T47D (cell line): ENCODE data around the gene RNF157.
A peak's percentile ranks its signal among the peaks of the same experiment; 100 is the strongest.

Experiments
- DNase-seq, 2 experiments: peaks; one replicate each; pipeline versions ENCODE4 v3.0.0 to v3.0.0-alpha.2; 2011 to 2012; ENCODE audit warnings: low read depth in 1 of 2, low spot score in 1 of 2
- JUND ChIP-seq: IDR thresholded peaks from 2 replicates; pipeline ENCODE4 v1.6.1; 2012; ENCODE audit warnings: low read depth
- in situ Hi-C: cut with HindIII; loops from 2 replicates; pipeline ENCODE4 v1.10.0; 2016; ENCODE audit warnings: low sequenced_read_pairs, low pct_unique_long_range_greater_than_20kb

Gene RNF157

GRCh38 chr17:76104896-76105231 is 135.4 kb downstream of the RNF157 start:
- in situ Hi-C loops: no loop called here
- TF ChIP-seq JUND: no peak
- no peak for DNase-seq

DNA sequence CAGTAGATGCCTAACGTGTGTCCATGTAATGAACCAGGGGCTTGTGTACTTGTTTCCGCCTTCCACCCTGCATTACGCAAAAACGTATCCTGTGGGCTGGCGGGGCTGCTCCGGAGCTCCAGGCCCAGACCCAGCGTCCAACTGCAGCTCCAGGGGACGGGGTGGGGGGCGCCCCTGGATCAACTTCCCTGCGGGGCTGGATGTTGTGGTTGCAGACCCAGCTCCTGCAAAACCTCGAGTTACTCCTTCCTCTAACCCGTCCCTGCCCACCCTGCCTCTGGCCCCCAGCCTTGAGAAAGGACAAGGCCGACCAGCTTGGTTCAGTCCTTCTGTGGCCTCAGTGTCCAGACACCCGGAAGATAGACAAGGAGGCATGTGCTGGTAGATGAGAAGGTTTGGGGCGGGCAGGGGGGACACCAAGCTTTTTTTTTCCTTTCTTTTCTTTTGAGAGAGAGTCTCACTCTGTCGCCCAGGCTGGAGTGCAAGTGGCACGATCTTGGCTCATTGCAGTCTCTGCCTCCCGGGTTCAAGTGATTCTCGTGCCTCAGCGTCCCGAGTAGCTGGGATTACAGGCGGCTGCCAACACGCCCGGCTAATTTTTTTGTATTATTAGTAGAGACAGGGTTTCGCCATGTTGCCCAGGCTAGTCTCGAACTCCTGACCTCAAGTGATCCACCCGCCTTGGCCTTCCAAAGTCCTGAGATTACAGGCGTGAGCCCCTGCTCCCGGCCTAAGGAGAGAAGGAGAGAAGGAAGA is 136.0 kb downstream of the RNF157 start:
- DNase-seq: no peak
- in situ Hi-C loops: no loop called here
- TF ChIP-seq JUND: no peak

DNA sequence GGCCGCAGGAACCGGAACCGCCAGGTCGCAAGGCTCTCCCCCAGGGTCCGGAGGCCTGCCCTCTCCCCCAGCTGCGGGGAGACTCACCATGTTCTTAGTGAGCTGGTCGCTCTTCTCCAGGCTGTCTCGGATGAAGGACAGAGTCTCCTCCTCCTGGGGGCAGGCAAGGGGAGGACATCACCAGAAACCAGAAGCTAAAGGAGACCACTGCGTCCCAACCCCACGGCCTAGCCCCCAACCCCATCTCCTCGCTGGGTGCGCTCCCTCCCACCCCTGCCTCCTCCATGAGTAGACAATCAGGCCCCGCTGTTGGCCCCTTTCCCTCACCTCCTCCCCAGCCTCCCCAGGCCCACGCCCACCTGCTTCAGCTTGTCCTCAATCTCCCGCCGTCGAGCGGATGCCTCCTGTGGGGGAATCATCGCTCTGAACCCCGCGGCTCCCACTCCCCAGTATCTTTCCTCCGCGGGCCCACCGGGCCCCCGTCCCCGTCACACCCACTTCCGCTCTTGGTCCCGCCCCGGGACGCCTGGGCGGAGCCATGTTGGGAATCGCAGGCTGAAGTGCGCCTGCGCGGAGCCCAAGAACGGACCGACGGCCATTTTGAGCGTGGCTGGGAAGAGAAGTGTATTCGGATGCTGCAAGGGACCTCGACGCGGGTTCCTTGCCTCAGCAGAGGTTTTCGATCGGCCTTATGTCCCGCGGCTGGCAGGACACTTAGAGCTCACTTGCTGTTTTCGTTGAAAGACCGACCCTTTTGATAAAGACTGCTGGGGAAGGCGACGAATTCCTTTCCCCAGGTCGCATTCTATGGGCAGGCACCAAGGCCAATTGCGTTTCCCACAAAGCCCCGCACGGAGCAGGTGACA is 136.8 kb downstream of the RNF157 start, which contains the start of gene EXOC7:
Gene EXOC7 (minus strand): TSS at position 514 of the 866 bp plus-strand sequence. CDS start 95 bp downstream, at position 419.
- DNase-seq: peak; percentile 89 to 96
- no peak for TF ChIP-seq JUND
- in situ Hi-C loops: no loop called here

- TF ChIP-seq JUND: no peak
- peak in 1 of 2 experiments; percentile 85 for DNase-seq
- in situ Hi-C loops: no loop called here
These were observed 137.4 kb downstream of the RNF157 start for GRCh38 chr17:76102944-76103273.

GRCh38 chr17:76097716-76098295 is 142.5 kb downstream of the RNF157 start:
- in situ Hi-C loops: no loop called here
- no peak for TF ChIP-seq JUND
- DNase-seq: no peak

- TF ChIP-seq JUND: no peak
- in situ Hi-C loops: no loop called here
- DNase-seq: no peak
These were observed 144.3 kb downstream of the RNF157 start for GRCh38 chr17:76095943-76096342.

- TF ChIP-seq JUND: no peak
- DNase-seq: no peak
- in situ Hi-C loops: no loop called here
These were observed 146.2 kb downstream of the RNF157 start for GRCh38 chr17:76094046-76094445.

GRCh38 chr17:76092526-76093413 is 147.5 kb downstream of the RNF157 start:
- no peak for TF ChIP-seq JUND
- DNase-seq: no peak
- in situ Hi-C loops: no loop called here
